Body of pancreas (tissue), 4 donors: ENCODE data around the gene ACADS. TPM values are rescaled to one million over a fixed set of nuclear protein-coding genes. Genes with fewer than 3 reads are reported as not detected.

Experiments used
- ATAC-seq: fragments of 150-250 bp; one replicate; pipeline ENCODE4 v1.9.1; 2016
- DNase-seq, 4 donors: peaks; one replicate each; pipeline ENCODE4 v3.0.0-alpha.2; 2019
- H3K27ac ChIP-seq, 4 donors: fragments of 200-600 bp; sonication (generic); 1 replicate in 3 of 4; 2 replicates in 1 of 4; pipeline versions ENCODE4 v1.5.1 to v1.6.1; 2016 to 2019; ENCODE audit warnings: mild to moderate bottlenecking in 1 of 4, mixed read lengths in 1 of 4, moderate library complexity in 1 of 4
- H3K27me3 ChIP-seq, 2 donors: fragments of 200-600 bp; sonication (generic); one replicate each; pipeline ENCODE4 v1.6.0; 2016; ENCODE audit warnings: mild to moderate bottlenecking in 1 of 2
- H3K36me3 ChIP-seq, 2 donors: fragments of 200-600 bp; sonication (generic); replicated peaks in 1 of 2; 2 replicates each; pipeline ENCODE4 v1.5.1; 2016; ENCODE audit warnings: low read depth in 2 of 2; ENCODE audit not compliant: insufficient read depth in 1 of 2
- H3K4me1 ChIP-seq: fragments of 200-600 bp; sonication (generic); one replicate; pipeline ENCODE4 v1.6.0; 2016
- H3K4me3 ChIP-seq, 2 donors: fragments of 200-600 bp; sonication (generic); 1 replicate in 1 of 2; 2 replicates in 1 of 2; pipeline ENCODE4 v1.5.1; 2016 to 2019
- H3K9me3 ChIP-seq, 3 donors: fragments of 200-600 bp; sonication (generic); 1 replicate in 2 of 3; 2 replicates in 1 of 3; pipeline ENCODE4 v1.5.1; 2016
- CTCF ChIP-seq, 7 experiments: fragments of 450-650 bp in 4 of 7; fragments of 200-600 bp in 3 of 7; sonication (generic) in 3 of 7; IDR thresholded peaks; one replicate each; pipeline ENCODE4 v1.5.1; 2016 to 2019; ENCODE audit warnings: antibody characterized with exemption in 7 of 7
- POLR2A ChIP-seq, 3 donors: fragments of 450-650 bp; IDR thresholded peaks; one replicate each; pipeline ENCODE4 v1.6.1; 2016; ENCODE audit warnings: antibody characterized with exemption in 3 of 3, mild to moderate bottlenecking in 2 of 3
- WGBS, 2 donors: methylation state at CpG; one replicate each; pipeline ENCODE4 v1.1.5; 2017; 5-methylcytosine and 5-hydroxymethylcytosine counted together
- intact Hi-C: fragments of 100-400 bp; cut with DNase I; formaldehyde crosslinking; loops from one replicate; pipeline ENCODE4 v1.15.1; 2023
- total RNA-seq, 2 donors: library from RNA; depleted of rRNA; stranded (reverse); fragments of >200 nt; gene quantifications; one replicate each; pipeline ENCODE4 v1.1.0, GENCODE V29; 2016

Gene ACADS
- total RNA-seq, 2 donors from 2014 or later: 33.5 to 55.0 TPM

GRCh38 chr12:120720987-120721801 lies 4.4 kb upstream of the ACADS start:
- TF ChIP-seq CTCF (IDR thresholded peaks at IDR 0.05) (no peak), POLR2A (IDR thresholded peaks at IDR 0.05) (no peak)
- no peak overlapping the region for H3K4me3 ChIP-seq
- no peaks in the 10 kb centered on the region for H3K9me3 ChIP-seq
- no peak for ATAC-seq
- peaks cover 0 to 12% of the 10 kb centered on the region in 2 donors for H3K36me3 ChIP-seq
- no peak overlapping the region for H3K27ac ChIP-seq
- H3K27me3 ChIP-seq: no peaks in the 10 kb centered on the region
- WGBS, 2 donors: 92 to 94% methylated on average over 8 to 9 of the region's 10 CpGs
- DNase-seq: no peak
- peaks cover 30% of the 10 kb centered on the region for H3K4me1 ChIP-seq
- intact Hi-C loops: loop anchor here (10.0 kb wide), 1 partner anchor 136 kb away; the partner anchor contains the start of gene POP5

- TF ChIP-seq CTCF (IDR thresholded peaks at IDR 0.05) (no peak), POLR2A (IDR thresholded peaks at IDR 0.05) (no peak)
- intact Hi-C loops: loop anchor here (10.0 kb wide), 1 partner anchor 137 kb away; the partner anchor contains the start of gene POP5
- H3K27me3 ChIP-seq: no peaks in the 10 kb centered on the region
- 79 to 100% methylated on average over 3 of the region's 3 CpGs for WGBS, 2 donors
- no peak overlapping the region for H3K27ac ChIP-seq
- H3K4me3 ChIP-seq: no peak overlapping the region
- H3K4me1 ChIP-seq: peaks cover 37% of the 10 kb centered on the region
- ATAC-seq (no peak), DNase-seq (no peak)
- no peaks in the 10 kb centered on the region for H3K9me3 ChIP-seq
- peaks cover 0 to 7% of the 10 kb centered on the region in 2 donors for H3K36me3 ChIP-seq
Measured at GRCh38 chr12:120721866-120722265, 3.8 kb upstream of the ACADS start.

- 93 to 98% methylated on average over 2 of the region's 2 CpGs for WGBS, 2 donors
- H3K27me3 ChIP-seq: no peaks in the 10 kb centered on the region
- intact Hi-C loops: loop anchor here (10.0 kb wide), 1 partner anchor 138 kb away; the partner anchor contains the start of gene POP5
- peaks cover 41% of the 10 kb centered on the region for H3K4me1 ChIP-seq
- DNase-seq (no peak), ATAC-seq (no peak)
- H3K9me3 ChIP-seq: no peaks in the 10 kb centered on the region
- no peak overlapping the region for H3K4me3 ChIP-seq
- TF ChIP-seq POLR2A (IDR thresholded peaks at IDR 0.05) (no peak), CTCF (IDR thresholded peaks at IDR 0.05) (no peak)
- H3K27ac ChIP-seq: no peak overlapping the region
- H3K36me3 ChIP-seq: peaks cover 0 to 7% of the 10 kb centered on the region in 2 donors
Measured at GRCh38 chr12:120722784-120723183, 2.8 kb upstream of the ACADS start.

- Histone ChIP-seq H3K27ac (no peak overlapping the region), H3K4me1 (peaks cover 28% of the 10 kb centered on the region), H3K9me3 (no peaks in the 10 kb centered on the region), H3K27me3 (no peaks in the 10 kb centered on the region), H3K4me3 (no peak overlapping the region), H3K36me3 (peaks cover 0 to 7% of the 10 kb centered on the region in 2 donors)
- no peak for ATAC-seq
- DNase-seq: no peak
- intact Hi-C loops: loop anchor here (10.0 kb wide), 1 partner anchor 140 kb away; the partner anchor contains the start of gene POP5
- no peak for TF ChIP-seq POLR2A (IDR thresholded peaks at IDR 0.05)
- TF ChIP-seq CTCF (IDR thresholded peaks at IDR 0.05): no peak
- WGBS, 2 donors: 68 to 74% methylated on average over 5 of the region's 5 CpGs
Measured at GRCh38 chr12:120724720-120725119, 906 bp upstream of the ACADS start.
